ENCODE measurements around the gene FRAT1. TPM values are rescaled to one million over a fixed set of nuclear protein-coding genes. Genes with fewer than 3 reads are reported as not detected.
A peak's percentile ranks its signal among the peaks of the same experiment; 100 is the strongest.

Gene FRAT1
- total RNA-seq, 1 experiment from 2014 or later, result 3.7 TPM

GRCh38 chr10:97307866-97308780 is 10.9 kb upstream of the FRAT1 start:
- DNase-seq (ENCODE audit: low spot score), result no peak

DNA sequence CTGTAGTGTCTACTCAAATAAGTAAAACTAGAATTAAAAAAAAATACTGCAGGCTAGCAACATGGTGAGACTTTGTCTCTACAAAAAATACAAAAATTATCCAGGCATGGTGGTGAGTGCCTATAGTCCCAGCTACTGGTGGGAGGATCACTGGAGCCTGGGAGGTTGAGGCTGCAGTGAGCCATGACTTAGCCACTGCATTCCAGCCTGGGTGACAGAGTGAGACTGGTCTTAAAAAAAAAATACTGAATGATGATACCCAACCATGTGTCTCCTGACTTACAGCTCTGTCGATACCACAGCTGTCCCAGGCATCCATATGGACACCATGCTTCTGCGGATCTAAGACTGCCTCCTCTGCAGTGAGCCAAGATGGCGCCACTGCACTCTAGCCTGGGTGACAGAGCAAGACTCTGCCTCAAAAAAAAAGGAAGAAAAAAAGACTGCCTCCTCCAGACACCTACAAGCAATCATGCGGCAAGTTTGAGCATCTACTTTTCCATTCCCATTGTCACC is 7.9 kb upstream of the FRAT1 start:
- DNase-seq (ENCODE audit: low spot score), result no peak

GRCh38 chr10:97312897-97313296 is 6.2 kb upstream of the FRAT1 start:
- no peak for DNase-seq (ENCODE audit: low spot score)

DNA sequence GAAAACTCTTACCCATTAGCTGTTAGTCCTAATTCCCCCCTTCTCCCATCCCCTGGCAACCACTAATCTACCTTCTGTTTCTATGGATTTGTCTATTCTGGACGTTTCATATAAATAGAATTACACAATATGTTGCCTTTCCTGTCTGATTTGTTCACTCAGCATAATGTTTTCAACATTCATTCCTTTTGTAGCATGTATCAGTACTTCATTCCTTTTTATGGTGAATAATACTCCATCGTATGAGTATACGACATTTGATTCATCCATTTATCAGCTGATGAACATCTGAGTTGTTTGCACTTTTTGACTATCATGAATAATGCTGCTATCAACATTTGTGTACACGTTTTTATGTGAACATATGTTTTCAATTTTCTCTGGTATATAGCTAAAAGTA is 4.4 kb upstream of the FRAT1 start:
- DNase-seq (ENCODE audit: low spot score), result no peak

GRCh38 chr10:97319671-97320479 is 804 bp downstream of the FRAT1 start:
- peak; percentile 57 for DNase-seq (ENCODE audit: low spot score)

DNA sequence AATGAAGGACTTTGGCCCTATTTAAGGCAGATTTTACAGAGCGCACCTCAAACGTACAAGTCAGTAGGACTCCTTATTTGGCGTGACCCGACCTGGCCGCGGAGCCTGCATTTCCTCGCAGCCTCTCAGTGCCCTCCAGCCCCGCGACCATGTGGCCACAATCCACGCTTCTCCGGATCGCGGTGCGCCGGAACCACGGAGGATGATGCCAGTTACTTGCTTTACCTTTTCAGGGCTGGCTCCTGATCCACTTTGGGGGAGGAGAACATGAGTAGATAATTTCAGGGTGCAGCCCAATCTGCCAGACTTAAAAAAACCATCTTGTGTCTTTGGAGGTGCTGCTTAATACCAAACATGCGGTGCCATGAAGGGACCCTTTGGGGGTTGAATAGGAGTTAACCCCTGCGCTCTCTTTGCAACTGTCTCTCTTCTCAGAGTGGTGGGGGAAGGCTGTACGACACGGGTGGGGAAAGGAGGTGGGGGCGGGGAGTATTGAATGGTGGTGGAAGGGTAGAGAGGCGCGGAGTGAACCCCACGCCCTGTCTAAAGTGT is 1.5 kb downstream of the FRAT1 start:
- no peak for DNase-seq (ENCODE audit: low spot score)

DNA sequence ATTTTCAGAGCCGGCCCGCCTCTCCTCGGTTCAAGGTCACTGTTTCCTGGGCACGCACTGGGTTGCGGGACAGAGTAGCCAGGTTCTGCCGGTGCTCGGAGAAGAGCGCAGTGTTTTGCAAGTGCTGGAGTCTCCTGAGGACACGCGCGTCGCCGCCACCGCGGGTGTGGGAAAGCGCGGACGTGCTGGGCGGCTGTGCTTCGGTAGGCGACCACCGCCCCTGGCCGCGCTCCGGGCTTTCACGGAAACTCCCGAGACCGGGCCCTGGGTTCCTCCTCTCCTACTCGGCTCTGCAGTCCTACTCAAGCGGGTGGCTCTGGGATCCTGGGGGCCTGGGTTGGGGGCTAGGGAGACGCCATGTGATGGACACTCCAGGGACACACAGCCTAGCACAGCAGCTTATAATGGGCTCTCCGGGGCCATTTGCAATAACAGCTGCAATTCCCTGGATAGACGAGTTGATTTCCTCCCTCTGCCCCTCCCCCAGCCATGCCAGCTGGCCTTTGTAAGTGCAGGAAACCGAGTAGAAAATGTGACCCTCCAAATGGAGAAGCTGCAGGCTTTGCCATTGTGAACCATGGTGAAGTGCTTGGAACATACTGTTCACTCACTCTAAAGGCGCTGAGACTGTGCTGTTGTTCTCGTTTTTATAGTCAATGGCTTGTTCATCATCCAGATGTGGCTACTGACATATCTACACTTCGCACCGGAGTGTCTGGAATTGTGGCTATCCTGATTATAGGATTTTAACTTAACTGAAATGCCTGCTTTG is 2.1 kb downstream of the FRAT1 start:
- DNase-seq (ENCODE audit: low spot score), result no peak

- DNase-seq (ENCODE audit: low spot score), result no peak
Measured at GRCh38 chr10:97321804-97322190, 2.7 kb downstream of the FRAT1 start.

- no peak for DNase-seq (ENCODE audit: low spot score)
Measured at GRCh38 chr10:97323501-97323900, 4.4 kb downstream of the FRAT1 start.

GRCh38 chr10:97325754-97326153 is 6.7 kb downstream of the FRAT1 start:
- DNase-seq (ENCODE audit: low spot score), result no peak

DNA sequence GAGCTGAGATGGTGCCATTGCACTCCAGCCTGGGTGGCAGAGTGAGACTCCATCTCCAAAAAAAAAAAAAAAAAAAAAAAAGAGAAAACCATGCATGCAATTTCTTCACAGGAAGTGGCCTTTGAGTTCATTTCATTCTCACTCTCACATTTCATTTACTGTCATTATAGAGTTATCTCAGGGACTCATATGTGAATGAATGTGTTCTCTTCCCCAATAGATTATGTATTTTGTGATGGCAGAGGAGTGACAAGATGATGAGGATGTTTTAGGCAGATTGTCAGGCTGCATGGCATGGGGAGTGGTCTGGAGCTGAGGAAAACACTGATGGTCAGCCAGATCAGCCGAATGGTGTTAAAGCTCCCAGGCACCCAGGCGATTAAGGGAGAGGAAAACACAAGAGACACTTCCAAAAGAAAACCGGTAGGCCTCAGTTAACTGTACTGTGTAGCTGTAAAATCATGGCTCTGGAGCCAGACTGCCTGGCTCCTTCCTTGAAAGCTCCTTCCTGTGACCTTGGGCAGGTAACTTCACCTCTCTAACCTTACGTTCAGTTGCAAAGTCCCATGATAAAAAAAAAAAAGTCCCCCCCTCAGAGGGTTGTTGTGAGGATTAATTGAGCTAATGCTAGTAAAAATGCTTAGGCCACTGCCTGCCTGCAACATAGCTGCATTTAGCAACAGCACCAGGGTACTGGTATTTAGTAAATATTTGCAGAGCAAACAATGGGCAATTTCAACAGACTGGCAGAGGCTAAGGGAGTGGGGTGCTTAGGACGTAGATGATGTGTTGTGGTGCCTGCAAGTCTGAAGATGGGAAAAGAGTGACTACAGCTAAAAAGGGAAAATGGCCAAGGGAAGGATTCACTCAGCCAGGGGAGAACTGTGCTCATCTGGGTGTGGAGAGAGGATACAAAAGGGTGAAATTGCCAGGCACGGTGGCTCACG is 8.6 kb downstream of the FRAT1 start:
- DNase-seq (ENCODE audit: low spot score), result peak; percentile 39

- DNase-seq (ENCODE audit: low spot score), result no peak
Measured at GRCh38 chr10:97328646-97329453, 9.8 kb downstream of the FRAT1 start.

- no peak for DNase-seq (ENCODE audit: low spot score)
Measured at GRCh38 chr10:97329766-97330165, 10.7 kb downstream of the FRAT1 start.

DNA sequence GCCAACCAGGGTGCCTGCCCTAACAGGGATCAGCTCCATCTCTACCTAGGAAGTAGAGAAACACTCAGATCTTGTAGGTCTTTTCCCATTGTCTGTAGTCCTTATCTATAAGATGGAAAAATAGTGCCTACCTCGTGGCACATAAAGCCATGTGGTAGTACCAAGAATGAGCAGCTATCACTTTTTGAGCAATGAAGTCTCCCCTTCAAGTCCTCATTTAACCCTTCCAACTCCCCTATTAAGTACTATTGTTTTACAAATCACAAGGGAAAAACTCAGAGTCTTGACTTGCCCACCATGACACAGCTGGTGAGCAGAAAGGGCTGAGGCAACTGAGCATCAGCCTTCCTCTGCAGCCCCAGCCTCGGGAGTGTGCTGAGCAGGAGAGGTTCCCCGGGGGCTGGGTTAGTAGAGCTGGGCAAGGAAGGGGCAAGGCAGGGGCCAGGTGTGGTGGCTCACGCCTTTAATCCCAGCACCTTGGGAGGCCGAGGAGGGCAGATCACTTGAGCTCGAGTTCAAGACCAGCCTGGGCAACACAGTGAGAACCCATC is 12.2 kb downstream of the FRAT1 start:
- DNase-seq (ENCODE audit: low spot score), result no peak

DNA sequence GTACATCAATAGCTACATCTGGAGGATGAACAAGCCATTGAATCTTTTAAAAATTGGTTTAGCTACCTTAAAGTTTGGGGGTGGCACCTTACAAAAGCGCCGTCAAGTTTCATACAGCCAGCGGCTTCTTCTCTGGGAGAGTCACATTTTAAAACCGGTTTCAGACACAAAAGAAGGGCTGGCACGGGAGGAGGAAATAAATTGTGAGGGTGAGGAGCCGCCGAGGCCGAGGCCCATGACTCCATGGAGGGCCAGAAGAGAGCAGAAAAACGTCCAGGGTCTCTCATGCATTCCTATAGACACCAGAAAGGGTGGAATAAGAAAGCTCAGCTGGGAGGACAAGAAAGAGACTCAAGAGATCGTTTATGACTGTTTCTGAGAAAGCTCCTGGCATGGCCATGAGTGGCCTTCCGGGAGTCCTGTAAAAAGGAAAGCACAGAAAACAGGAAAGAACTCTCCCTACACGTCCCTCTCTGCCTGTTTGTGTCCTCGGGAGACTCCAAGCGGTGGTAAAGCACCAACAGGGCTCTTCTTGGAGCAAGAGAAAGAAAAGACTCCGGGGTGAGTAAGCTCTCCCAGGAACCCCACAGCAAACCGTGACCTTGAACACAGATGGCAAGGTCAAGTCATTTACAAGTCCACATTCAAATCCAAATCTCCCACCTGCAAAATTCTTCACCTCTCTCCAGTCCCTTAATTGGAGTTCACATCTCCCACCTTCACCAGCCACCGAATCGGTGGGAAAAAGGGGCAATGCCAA is 13.7 kb downstream of the FRAT1 start:
- peak; percentile 78 for DNase-seq (ENCODE audit: low spot score)

DNA sequence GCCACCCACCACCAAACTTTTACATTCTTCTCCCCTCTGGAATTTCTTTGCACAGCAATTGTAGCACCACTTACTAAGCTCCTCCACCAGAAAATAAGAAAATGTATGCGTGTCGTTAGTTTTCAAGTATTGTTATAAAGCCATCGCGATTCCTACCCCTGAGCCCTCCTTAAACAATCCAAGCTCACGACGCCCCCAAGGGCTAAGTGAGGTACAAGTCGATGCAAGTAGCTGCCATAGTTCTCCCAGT is 14.2 kb downstream of the FRAT1 start:
- peak; percentile 66 for DNase-seq (ENCODE audit: low spot score)

- DNase-seq (ENCODE audit: low spot score), result peak; percentile 53
Measured at GRCh38 chr10:97333601-97334369, 14.7 kb downstream of the FRAT1 start.

Data from HT-29 (cell line).